ENCODE measurements around the gene CDH4.

Gene CDH4

GRCh38 chr20:61949363-61949713 is 697.3 kb downstream of the CDH4 start:
- in situ Hi-C loops (cut with HindIII; ENCODE audit: low pct_unique_long_range_greater_than_20kb, low sequenced_read_pairs): no loop called here
- TF ChIP-seq JUND (IDR thresholded peaks at IDR 0.05; ENCODE audit: low read depth): no peak
- no peak for DNase-seq (ENCODE audit: low read depth in 1 of 2, low spot score in 1 of 2)

- in situ Hi-C loops (cut with HindIII; ENCODE audit: low pct_unique_long_range_greater_than_20kb, low sequenced_read_pairs): no loop called here
- TF ChIP-seq JUND (IDR thresholded peaks at IDR 0.05; ENCODE audit: low read depth): no peak
- DNase-seq (ENCODE audit: low read depth in 1 of 2, low spot score in 1 of 2): no peak
Measured at GRCh38 chr20:61949714-61950640, 697.9 kb downstream of the CDH4 start.

DNA sequence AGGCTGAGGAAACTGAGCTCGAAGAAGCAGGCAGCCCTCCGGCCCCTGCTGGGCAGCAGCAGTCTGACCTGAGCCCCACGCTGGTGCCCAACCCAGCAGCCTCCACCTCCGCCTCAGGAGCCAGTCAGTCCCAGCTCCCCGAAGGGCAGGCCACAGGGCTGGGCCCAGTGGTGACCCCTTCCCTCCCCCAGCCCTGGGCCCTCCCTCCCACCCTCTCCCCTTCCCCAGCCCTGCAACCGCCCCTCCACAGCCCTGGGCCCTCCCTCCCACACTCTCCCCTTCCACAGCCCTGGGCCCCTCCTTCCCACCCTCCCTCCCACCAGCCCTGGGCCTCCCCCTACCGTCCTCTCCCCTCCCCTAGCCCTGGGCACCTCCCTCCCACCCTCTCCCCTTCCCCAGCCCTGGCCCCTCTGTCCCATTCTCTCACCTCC is 698.6 kb downstream of the CDH4 start:
- no peak for TF ChIP-seq JUND (IDR thresholded peaks at IDR 0.05; ENCODE audit: low read depth)
- in situ Hi-C loops (cut with HindIII; ENCODE audit: low pct_unique_long_range_greater_than_20kb, low sequenced_read_pairs): no loop called here
- DNase-seq (ENCODE audit: low read depth in 1 of 2, low spot score in 1 of 2): no peak

GRCh38 chr20:61951695-61952533 is 699.9 kb downstream of the CDH4 start:
- in situ Hi-C loops (cut with HindIII; ENCODE audit: low pct_unique_long_range_greater_than_20kb, low sequenced_read_pairs): no loop called here
- DNase-seq (ENCODE audit: low read depth in 1 of 2, low spot score in 1 of 2): peak in 1 of 2 experiments; percentile 38
- no peak for TF ChIP-seq JUND (IDR thresholded peaks at IDR 0.05; ENCODE audit: low read depth)

DNA sequence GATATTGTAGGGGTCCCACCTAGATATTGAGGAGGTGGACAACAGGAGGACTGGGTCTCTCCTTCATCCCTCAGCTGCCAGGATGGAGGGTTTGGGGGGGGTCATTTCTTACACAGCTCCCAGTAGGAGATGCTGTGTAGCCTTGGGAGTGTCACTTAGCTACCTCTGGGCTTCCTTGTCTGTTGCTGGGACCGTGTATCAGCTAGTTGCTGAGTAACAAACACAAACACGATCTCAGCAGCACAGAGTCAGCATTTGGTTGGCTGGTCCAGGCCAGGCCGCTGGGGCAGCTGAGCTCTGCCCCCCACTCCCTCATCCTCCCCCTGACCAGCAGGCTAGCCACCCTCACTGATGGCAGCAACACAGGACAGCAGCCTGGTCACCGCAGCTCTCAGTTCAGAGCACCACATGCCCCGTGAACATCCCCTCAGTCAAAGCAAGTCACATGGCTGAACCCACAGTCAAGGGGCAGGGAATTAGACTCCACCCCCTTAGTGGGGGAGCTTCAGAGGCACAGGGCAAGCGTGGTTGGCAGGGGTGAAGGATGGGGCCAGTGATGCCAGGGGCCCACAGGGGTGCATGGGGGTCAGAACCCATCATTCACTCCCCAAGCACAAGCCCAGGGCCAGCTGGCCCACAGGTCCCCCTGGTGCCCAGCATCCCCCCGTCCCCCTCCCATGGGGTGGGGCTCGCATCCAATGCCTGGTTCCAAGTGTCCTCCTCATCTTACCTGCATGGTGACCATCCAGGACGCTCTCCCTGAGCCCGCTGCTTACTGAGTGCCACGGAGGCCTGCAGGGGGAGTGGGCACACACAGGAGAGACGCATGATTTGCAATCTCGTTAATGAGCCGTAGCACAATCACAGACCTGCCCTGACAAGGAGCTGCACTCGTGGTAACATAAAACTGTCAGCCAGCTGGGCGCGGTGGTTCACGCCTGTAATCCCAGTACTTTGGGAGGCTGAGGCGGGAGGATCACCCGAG is 701.3 kb downstream of the CDH4 start:
- no peak for DNase-seq (ENCODE audit: low read depth in 1 of 2, low spot score in 1 of 2)
- in situ Hi-C loops (cut with HindIII; ENCODE audit: low pct_unique_long_range_greater_than_20kb, low sequenced_read_pairs): no loop called here
- TF ChIP-seq JUND (IDR thresholded peaks at IDR 0.05; ENCODE audit: low read depth): no peak

- in situ Hi-C loops (cut with HindIII; ENCODE audit: low pct_unique_long_range_greater_than_20kb, low sequenced_read_pairs): no loop called here
- no peak for TF ChIP-seq JUND (IDR thresholded peaks at IDR 0.05; ENCODE audit: low read depth)
- no peak for DNase-seq (ENCODE audit: low read depth in 1 of 2, low spot score in 1 of 2)
Measured at GRCh38 chr20:61954276-61955021, 702.4 kb downstream of the CDH4 start.

DNA sequence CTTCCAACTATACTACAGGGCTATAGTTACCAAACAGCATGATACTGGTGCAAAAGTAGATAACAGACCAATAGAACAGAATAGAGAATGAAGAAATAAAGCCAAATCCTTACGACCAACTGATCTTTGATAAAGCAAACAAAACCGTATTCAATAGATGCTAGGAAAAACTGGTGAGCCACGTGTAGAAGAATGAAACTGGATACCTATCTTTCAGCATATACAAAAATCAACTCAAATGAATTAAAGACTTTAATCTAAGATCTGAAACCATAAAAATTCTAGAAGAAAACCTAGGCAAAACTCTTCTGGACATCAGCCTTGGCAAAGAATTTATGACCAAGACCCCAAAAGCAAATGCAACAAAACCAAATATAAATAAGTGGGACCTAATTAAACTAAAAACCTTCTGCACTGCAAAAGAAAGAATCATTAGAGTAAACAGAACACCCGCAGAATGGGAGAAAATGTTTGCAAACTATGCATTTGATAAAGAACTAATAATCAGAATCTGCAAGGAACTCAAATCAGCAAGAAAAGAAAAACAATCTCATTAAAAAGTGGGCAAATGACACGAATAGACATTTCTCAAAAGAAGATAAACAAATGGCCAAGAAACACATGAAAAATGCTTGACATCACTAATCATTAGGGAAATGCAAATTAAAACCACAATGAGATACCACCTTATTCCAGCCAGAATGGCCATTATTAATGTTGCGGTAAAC is 703.8 kb downstream of the CDH4 start:
- in situ Hi-C loops (cut with HindIII; ENCODE audit: low pct_unique_long_range_greater_than_20kb, low sequenced_read_pairs): no loop called here
- DNase-seq (ENCODE audit: low read depth in 1 of 2, low spot score in 1 of 2): no peak
- TF ChIP-seq JUND (IDR thresholded peaks at IDR 0.05; ENCODE audit: low read depth): no peak

DNA sequence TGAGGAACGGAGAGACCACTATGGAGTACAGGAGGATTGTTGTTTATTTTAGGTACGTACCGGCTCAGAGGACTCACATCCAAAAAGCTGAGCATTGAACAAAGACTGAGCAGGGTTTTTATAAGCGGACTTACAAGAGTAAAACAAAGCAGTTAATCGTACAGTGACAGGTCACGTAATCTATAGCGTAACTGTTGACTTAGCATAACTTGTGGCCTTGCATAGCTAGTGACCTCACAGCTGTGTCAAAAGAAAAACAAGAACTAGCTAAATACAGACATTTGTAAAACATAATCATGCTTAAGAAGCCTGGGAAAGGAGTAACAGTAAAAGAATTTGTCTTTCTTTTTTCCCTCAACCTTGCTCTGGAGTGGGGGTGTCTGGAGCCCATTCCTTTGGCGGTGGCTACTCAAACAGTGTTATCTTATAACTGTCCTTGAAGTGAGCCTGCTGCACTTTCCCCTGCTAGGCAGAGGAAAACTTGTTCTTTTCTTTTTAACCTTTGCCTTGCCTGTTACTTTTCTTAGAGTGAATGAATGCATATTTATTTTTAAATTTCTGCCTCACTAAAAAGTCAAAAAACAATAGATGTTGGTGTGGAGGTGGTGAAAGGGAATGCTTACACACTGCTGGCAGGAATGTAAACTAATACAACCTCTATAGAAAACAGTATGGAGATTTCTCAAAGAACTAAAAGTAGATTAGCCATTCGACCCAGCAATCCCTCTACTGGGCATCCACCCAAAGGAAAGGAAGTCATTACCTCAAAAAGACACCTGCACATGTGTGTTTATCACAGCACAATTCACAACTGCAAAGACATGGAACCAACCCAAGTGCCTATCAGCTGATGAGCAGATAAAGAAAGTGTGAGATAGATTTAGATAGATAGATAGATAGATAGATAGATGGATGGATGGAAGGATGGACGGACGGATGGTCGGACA is 704.6 kb downstream of the CDH4 start:
- TF ChIP-seq JUND (IDR thresholded peaks at IDR 0.05; ENCODE audit: low read depth): no peak
- in situ Hi-C loops (cut with HindIII; ENCODE audit: low pct_unique_long_range_greater_than_20kb, low sequenced_read_pairs): no loop called here
- DNase-seq (ENCODE audit: low read depth in 1 of 2, low spot score in 1 of 2): no peak

DNA sequence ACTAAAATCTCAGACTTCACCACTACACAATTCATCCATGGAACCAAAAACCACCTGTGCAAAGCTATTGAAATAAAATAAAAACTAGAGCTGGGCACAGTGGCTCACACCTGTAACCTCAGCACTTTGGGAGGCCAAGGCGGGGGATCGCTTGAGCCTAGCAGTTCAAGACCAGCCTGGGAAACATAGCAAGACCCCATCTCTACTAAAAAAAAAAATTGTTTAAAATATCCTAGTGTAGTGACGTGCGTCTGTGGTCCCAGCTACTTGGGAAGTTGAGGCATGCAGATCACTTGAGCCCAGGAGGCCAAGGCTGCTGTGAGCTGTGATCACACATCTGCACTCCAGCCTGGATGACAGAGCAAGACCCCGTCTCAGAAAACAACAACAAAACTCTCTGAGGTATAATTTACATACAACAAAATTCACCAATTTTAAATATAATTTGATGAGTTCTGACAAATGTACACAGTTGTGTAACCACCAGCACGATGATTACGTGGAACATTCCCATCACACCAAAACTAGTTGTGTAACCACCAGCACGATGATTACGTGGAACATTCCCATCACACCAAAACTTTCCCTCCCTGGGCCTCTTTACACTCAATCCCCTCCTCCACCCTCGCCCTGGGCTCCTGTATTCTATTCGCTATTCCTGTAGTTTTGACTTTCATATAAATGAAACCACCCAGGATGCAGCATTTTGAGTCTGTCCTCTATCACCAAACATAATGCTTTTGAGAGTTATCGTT is 706.1 kb downstream of the CDH4 start:
- in situ Hi-C loops (cut with HindIII; ENCODE audit: low pct_unique_long_range_greater_than_20kb, low sequenced_read_pairs): no loop called here
- no peak for TF ChIP-seq JUND (IDR thresholded peaks at IDR 0.05; ENCODE audit: low read depth)
- no peak for DNase-seq (ENCODE audit: low read depth in 1 of 2, low spot score in 1 of 2)

All from T47D (cell line).